GM23248 (cell line): ENCODE data around the gene HIGD1A. TPM values are rescaled to one million over a fixed set of nuclear protein-coding genes. Genes with fewer than 3 reads are reported as not detected.

Experiments used
- DNase-seq: peaks from one replicate; pipeline ENCODE4 v3.0.0-alpha.2; 2015
- H2AFZ ChIP-seq: fragments of 200-600 bp; sonication (generic); 2 replicates; pipeline ENCODE4 v1.6.1; 2016; ENCODE audit warnings: antibody characterized with exemption
- H3F3A ChIP-seq: fragments of 200-600 bp; sonication (generic); 2 replicates; pipeline ENCODE4 v1.6.1; 2016; ENCODE audit warnings: mild to moderate bottlenecking, antibody characterized with exemption, mixed run types; ENCODE audit not compliant: insufficient read depth
- H3K27ac ChIP-seq: fragments of 200-600 bp; sonication (generic); 2 replicates; pipeline ENCODE4 v1.5.1; 2016; ENCODE audit warnings: mild to moderate bottlenecking
- H3K27me3 ChIP-seq: fragments of 200-600 bp; sonication (generic); replicated peaks from 2 replicates; pipeline ENCODE4 v1.6.1; 2016; ENCODE audit warnings: mild to moderate bottlenecking; ENCODE audit not compliant: insufficient read depth
- H3K36me3 ChIP-seq: fragments of 200-600 bp; sonication (generic); 2 replicates; pipeline ENCODE4 v1.6.1; 2016; ENCODE audit warnings: low read depth, mild to moderate bottlenecking
- H3K4me1 ChIP-seq: fragments of 200-600 bp; sonication (generic); 2 replicates; pipeline ENCODE4 v1.6.1; 2016; ENCODE audit warnings: mild to moderate bottlenecking; ENCODE audit not compliant: insufficient read depth
- H3K4me2 ChIP-seq: fragments of 200-600 bp; sonication (generic); one replicate; pipeline ENCODE4 v1.6.1; 2016; ENCODE audit warnings: mild to moderate bottlenecking; ENCODE audit not compliant: unreplicated experiment
- H3K4me3 ChIP-seq: fragments of 200-600 bp; sonication (generic); 2 replicates; pipeline ENCODE4 v1.5.1; 2016; ENCODE audit warnings: mild to moderate bottlenecking
- H3K79me2 ChIP-seq: fragments of 200-600 bp; sonication (generic); 2 replicates; pipeline ENCODE4 v1.6.1; 2016; ENCODE audit warnings: mild to moderate bottlenecking; ENCODE audit not compliant: insufficient read depth
- H3K9ac ChIP-seq: fragments of 200-600 bp; sonication (generic); 2 replicates; pipeline ENCODE4 v1.6.1; 2016; ENCODE audit warnings: mild to moderate bottlenecking
- H3K9me2 ChIP-seq: fragments of 200-600 bp; sonication (generic); 2 replicates; pipeline ENCODE4 v1.6.1; 2016; ENCODE audit warnings: mixed run types, mild to moderate bottlenecking, moderate library complexity; ENCODE audit not compliant: insufficient read depth
- H3K9me3 ChIP-seq: fragments of 200-600 bp; sonication (generic); one replicate; pipeline ENCODE4 v1.6.1; 2017; ENCODE audit warnings: low read depth
- H4K20me1 ChIP-seq: fragments of 200-600 bp; sonication (generic); 2 replicates; pipeline ENCODE4 v1.6.0; 2016; ENCODE audit not compliant: insufficient read depth
- EZH2 ChIP-seq: fragments of 200-600 bp; sonication (generic); IDR thresholded peaks from 2 replicates; pipeline ENCODE4 v1.6.1; 2018; ENCODE audit warnings: antibody characterized with exemption, mild to moderate bottlenecking; ENCODE audit not compliant: insufficient read depth, poor library complexity, severe bottlenecking
- EZH2phosphoT487 ChIP-seq: fragments of 200-600 bp; sonication (generic); IDR thresholded peaks from 2 replicates; pipeline ENCODE4 v1.6.1; 2018; ENCODE audit warnings: antibody characterized with exemption, moderate library complexity, mild to moderate bottlenecking, low read depth; ENCODE audit not compliant: insufficient read depth
- WGBS, 2 experiments: methylation state at CpG; one replicate each; pipeline ENCODE4 v1.1.6; 2015 to 2017; ENCODE audit warnings: low lambda C conversion rate in 2 of 2, low coverage in 1 of 2; ENCODE audit errors: missing lambda C conversion rate in 2 of 2; 5-methylcytosine and 5-hydroxymethylcytosine counted together
- in situ Hi-C: fragments of 300-500 bp; cut with MboI; formaldehyde crosslinking; loops from 2 replicates; pipeline ENCODE4 v1.15.0; 2020
- polyA plus RNA-seq: library from polyadenylated mRNA; unstranded; fragments of >200 nt; fragmentation: Nextera tagmentation; extraction: Ambion mirVana; gene quantifications from 2 replicates; pipeline ENCODE4 v1.2.1, GENCODE V29; 2016
- total RNA-seq: library from RNA; depleted of rRNA; stranded (reverse); fragments of >200 nt; shearing (Covaris generic); gene quantifications from 2 replicates; pipeline ENCODE4 v1.2.3, GENCODE V29; 2014

HIGD1A gene
- total and polyA plus RNA-seq, 2 experiments from 2014 or later: 173 to 217 TPM

DNA sequence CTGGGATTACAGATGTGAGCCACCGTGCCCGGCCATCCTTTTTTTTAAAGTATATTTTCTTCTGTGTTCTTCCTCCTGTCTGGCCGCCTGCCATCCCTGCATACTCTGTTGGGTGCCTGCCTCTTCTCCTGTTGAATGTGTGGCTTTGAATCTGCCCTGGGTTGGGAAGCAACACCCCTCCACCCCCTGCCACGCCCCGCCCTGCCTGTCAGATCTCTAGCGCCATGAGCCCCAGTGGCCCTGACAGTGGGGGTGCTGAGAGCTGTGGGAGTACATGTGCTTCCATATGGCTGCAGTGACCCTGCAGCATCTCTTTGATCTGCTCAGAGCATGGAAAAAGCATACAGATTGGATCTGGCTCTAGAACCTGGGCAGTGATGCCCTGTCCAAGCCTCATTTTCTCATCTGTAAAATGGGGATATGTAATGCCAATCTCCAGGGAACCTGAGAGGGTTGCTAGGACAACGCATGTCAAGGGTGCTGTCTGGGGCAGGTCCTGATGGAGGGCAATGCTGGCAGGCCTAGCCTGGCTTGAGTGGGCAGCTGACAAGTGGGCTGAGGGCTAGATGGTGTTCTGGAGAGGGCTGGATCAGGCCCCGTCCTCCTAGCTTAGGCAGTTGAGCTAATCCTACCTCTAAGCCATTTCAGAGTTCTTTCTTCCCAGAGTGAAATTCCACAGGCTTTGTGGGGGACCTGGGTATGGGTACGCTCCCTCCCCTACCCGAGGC, 55.1 kb downstream of the HIGD1A start:
- H3K9ac ChIP-seq: no peak overlapping the region
- H3K79me2 ChIP-seq: no peaks in the 10 kb centered on the region
- H3K9me2 ChIP-seq: no peaks in the 10 kb centered on the region
- H3K27ac ChIP-seq: no peak overlapping the region
- H3F3A ChIP-seq: no peaks in the 10 kb centered on the region
- H3K36me3 ChIP-seq: no peaks in the 10 kb centered on the region
- 0 out of 2 replicates have a peak, but pooled peaks cover 8% of the 10 kb centered on the region for H3K4me1 ChIP-seq
- no peak for DNase-seq
- H4K20me1 ChIP-seq: no peaks in the 10 kb centered on the region
- WGBS, 2 experiments: 75 to 83% methylated on average over 10 of the region's 10 CpGs
- H2AFZ ChIP-seq: no peak overlapping the region
- in situ Hi-C loops: no loop called here
- no peak overlapping the region for H3K4me3 ChIP-seq
- H3K4me2 ChIP-seq: no peak overlapping the region
- H3K9me3 ChIP-seq: no peaks in the 10 kb centered on the region
- H3K27me3 ChIP-seq: no peaks in the 10 kb centered on the region
- no peak for TF ChIP-seq EZH2
- no peak for TF ChIP-seq EZH2phosphoT487

DNA sequence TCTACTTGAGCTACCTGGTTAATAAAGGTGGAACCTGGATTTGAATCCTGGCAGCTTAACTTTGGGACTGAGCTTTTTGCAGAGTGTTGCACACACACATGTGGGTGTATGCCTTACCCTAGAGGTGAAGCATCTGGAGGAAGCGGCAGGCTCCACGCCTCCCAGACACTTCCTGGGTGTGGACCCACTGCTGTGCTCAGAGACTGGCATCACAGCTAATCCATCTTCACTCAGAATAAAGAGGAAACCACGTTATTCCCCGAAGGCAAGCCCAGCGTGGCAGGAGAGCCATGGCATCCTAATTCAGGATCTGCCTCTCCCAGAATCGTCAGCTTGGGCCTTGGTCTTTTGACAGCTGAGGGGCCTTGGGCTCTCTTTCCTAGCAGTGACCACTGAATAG, 56.7 kb downstream of the HIGD1A start:
- no peaks in the 10 kb centered on the region for H4K20me1 ChIP-seq
- H3K9me3 ChIP-seq: no peaks in the 10 kb centered on the region
- H3K27me3 ChIP-seq: no peaks in the 10 kb centered on the region
- WGBS, 2 experiments: 24 to 40% methylated on average over 6 of the region's 6 CpGs
- H3K4me2 ChIP-seq: no peak overlapping the region
- H3K9me2 ChIP-seq: no peaks in the 10 kb centered on the region
- H3K9ac ChIP-seq: no peak overlapping the region
- H3K79me2 ChIP-seq: no peaks in the 10 kb centered on the region
- H2AFZ ChIP-seq: 0 out of 2 replicates have a peak overlapping the region, but pooled peaks have one; percentile 14
- no peak for DNase-seq
- H3K4me3 ChIP-seq: no peak overlapping the region
- 0 out of 2 replicates have a peak, but pooled peaks cover 8% of the 10 kb centered on the region for H3K4me1 ChIP-seq
- H3K36me3 ChIP-seq: no peaks in the 10 kb centered on the region
- no peaks in the 10 kb centered on the region; the same call in 1 of the 2 replicates for H3F3A ChIP-seq
- in situ Hi-C loops: no loop called here
- no peak overlapping the region for H3K27ac ChIP-seq
- TF ChIP-seq EZH2phosphoT487 (no peak), EZH2 (no peak)

- TF ChIP-seq EZH2 (no peak), EZH2phosphoT487 (no peak)
- in situ Hi-C loops: no loop called here
- no peaks in the 10 kb centered on the region for H3K79me2 ChIP-seq
- no peaks in the 10 kb centered on the region for H3K36me3 ChIP-seq
- no peaks in the 10 kb centered on the region; the same call in 1 of the 2 replicates for H3F3A ChIP-seq
- no peaks in the 10 kb centered on the region for H4K20me1 ChIP-seq
- no peaks in the 10 kb centered on the region for H3K9me2 ChIP-seq
- H3K4me2 ChIP-seq: no peak overlapping the region
- no peak overlapping the region for H2AFZ ChIP-seq
- no peak overlapping the region for H3K4me3 ChIP-seq
- H3K9ac ChIP-seq: no peak overlapping the region
- H3K27me3 ChIP-seq: no peaks in the 10 kb centered on the region
- 0 out of 2 replicates have a peak, but pooled peaks cover 8% of the 10 kb centered on the region for H3K4me1 ChIP-seq
- DNase-seq: no peak
- no peaks in the 10 kb centered on the region for H3K9me3 ChIP-seq
- WGBS, 2 experiments: 58 to 61% methylated on average over 11 of the region's 11 CpGs
- no peak overlapping the region for H3K27ac ChIP-seq
Measured at GRCh38 chr3:42746455-42747450, 57.5 kb downstream of the HIGD1A start.

DNA sequence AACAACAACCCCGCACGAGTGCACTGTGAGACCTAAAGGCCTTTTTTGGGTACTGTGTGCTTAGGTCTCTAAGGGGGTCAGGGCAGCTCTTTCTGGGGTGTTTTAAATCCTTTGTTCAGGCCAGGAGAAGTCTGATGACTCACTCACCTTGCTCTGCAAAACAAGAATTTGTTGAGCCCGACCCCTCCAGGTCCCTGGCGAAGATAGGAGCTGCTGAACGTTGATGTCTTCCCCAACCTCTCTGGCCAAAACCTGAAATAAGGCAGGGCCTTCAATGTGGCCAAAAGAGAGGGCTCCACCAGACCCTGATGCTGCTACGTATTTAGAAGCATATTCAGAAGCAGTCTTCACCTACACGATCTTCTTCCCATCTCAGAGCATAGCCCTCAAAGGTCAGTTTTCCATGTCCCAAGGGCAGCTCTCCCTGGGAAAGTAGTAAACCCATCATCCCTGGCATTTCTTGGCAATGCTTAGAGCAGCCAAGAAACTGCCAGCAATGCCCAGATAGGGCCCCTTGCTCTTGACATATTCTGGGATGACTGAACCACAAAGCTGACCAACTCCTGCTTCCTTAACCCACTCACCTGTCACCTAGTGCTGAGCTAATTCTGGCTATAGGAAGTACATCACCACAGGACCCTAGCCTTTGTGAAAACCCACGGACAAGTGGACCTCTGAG, 58.4 kb downstream of the HIGD1A start:
- Histone ChIP-seq H3K79me2 (no peaks in the 10 kb centered on the region), H3K9me2 (no peaks in the 10 kb centered on the region), H3K9ac (no peak overlapping the region), H3K36me3 (no peaks in the 10 kb centered on the region), H3K4me2 (no peak overlapping the region), H3K27me3 (no peaks in the 10 kb centered on the region), H3K9me3 (no peaks in the 10 kb centered on the region), H4K20me1 (no peaks in the 10 kb centered on the region), H3K27ac (no peak overlapping the region), H3K4me1 (0 out of 2 replicates have a peak, but pooled peaks cover 8% of the 10 kb centered on the region), H3K4me3 (no peak overlapping the region), H2AFZ (no peak overlapping the region), H3F3A (no peaks in the 10 kb centered on the region; the same call in 1 of the 2 replicates)
- TF ChIP-seq EZH2phosphoT487: no peak
- TF ChIP-seq EZH2: no peak
- 48 to 55% methylated on average over 8 of the region's 8 CpGs for WGBS, 2 experiments
- no peak for DNase-seq
- in situ Hi-C loops: no loop called here
